ENCODE results near the gene ZFAND3. TPM values are rescaled to one million over a fixed set of nuclear protein-coding genes. Genes with fewer than 3 reads are reported as not detected.

ZFAND3 gene
- total and polyA plus RNA-seq, 10 donors: 9.3 to 63.7 (median 49.9) TPM

DNA sequence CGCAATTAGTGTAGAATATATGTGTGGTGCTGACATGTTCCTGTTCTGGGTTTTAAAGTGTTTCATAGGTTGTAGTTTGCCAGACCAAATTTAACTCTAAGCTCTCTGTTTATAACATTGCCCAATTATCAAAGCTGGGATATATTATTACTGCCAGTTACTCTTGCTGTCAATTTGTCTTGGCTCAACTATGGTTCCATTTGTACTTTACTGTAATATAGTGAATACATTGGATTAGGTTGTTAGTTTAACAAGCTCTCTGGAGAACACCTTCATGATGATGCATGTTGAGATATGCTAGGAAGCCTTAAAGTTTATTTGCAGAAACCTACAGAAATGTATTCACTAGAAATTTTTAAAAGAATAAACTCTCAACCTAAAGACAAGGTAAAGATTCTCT, 259.6 kb downstream of the ZFAND3 start:
- H3K27ac ChIP-seq: no peak overlapping the region
- TF ChIP-seq POLR2A (IDR thresholded peaks at IDR 0.05) (no peak), POLR2AphosphoS5 (IDR thresholded peaks at IDR 0.05) (no peak)
- TF ChIP-seq, protein P1, sequence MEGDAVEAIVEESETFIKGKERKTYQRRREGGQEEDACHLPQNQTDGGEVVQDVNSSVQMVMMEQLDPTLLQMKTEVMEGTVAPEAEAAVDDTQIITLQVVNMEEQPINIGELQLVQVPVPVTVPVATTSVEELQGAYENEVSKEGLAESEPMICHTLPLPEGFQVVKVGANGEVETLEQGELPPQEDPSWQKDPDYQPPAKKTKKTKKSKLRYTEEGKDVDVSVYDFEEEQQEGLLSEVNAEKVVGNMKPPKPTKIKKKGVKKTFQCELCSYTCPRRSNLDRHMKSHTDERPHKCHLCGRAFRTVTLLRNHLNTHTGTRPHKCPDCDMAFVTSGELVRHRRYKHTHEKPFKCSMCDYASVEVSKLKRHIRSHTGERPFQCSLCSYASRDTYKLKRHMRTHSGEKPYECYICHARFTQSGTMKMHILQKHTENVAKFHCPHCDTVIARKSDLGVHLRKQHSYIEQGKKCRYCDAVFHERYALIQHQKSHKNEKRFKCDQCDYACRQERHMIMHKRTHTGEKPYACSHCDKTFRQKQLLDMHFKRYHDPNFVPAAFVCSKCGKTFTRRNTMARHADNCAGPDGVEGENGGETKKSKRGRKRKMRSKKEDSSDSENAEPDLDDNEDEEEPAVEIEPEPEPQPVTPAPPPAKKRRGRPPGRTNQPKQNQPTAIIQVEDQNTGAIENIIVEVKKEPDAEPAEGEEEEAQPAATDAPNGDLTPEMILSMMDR (IDR thresholded peaks at IDR 0.05 in 8 of 11, conservative IDR thresholded peaks at IDR 0.05 in 3 of 11): no peak
- intact Hi-C loops (cut with DNase I; ENCODE audit: low total_unique reads): no loop called here
- no peak overlapping the region for H3K4me3 ChIP-seq
- 95 to 100% (median 98%) methylated on average over 1 of the region's 1 CpG for WGBS, 5 donors
- no peaks in the 10 kb centered on the region for H3K9me3 ChIP-seq
- peaks cover 0 to 6% (median 0%) of the 10 kb centered on the region in 6 donors for H3K4me1 ChIP-seq
- H3K27me3 ChIP-seq (replicated peaks in 1 of 7): no peaks in the 10 kb centered on the region
- peaks cover 0 to 45% (median 4%) of the 10 kb centered on the region in 6 donors for H3K36me3 ChIP-seq
- DNase-seq: no peak

DNA sequence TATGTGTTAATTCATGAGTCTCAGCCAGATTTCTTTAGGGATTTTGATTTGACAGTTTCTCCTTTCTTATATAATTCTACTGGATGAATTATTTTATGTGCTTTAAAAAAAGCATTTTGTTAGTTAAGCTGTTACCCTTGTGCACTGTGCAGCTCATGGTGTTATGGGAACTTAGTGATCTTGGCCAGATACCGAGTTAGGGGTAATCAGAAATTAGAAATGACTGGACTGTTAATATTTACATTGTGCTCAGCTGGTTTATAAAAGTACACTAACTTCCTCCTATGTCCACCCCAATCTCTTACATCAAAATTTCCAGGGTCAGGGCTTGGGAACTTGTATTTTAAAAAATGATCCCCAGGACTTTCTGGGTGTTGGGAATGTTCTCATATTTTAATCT, 260.0 kb downstream of the ZFAND3 start:
- peaks cover 0 to 49% (median 4%) of the 10 kb centered on the region in 6 donors for H3K36me3 ChIP-seq
- no peak overlapping the region for H3K27ac ChIP-seq
- TF ChIP-seq POLR2A (IDR thresholded peaks at IDR 0.05) (no peak), POLR2AphosphoS5 (IDR thresholded peaks at IDR 0.05) (no peak)
- TF ChIP-seq, protein P1 (IDR thresholded peaks at IDR 0.05 in 8 of 11, conservative IDR thresholded peaks at IDR 0.05 in 3 of 11): no peak
- H3K27me3 ChIP-seq (replicated peaks in 1 of 7): no peaks in the 10 kb centered on the region
- WGBS, 5 donors: 85 to 96% (median 92%) methylated on average over 1 of the region's 1 CpG
- no peak overlapping the region for H3K4me3 ChIP-seq
- DNase-seq: no peak
- intact Hi-C loops (cut with DNase I; ENCODE audit: low total_unique reads): no loop called here
- H3K9me3 ChIP-seq: no peaks in the 10 kb centered on the region
- peaks cover 0 to 6% (median 0%) of the 10 kb centered on the region in 6 donors for H3K4me1 ChIP-seq

DNA sequence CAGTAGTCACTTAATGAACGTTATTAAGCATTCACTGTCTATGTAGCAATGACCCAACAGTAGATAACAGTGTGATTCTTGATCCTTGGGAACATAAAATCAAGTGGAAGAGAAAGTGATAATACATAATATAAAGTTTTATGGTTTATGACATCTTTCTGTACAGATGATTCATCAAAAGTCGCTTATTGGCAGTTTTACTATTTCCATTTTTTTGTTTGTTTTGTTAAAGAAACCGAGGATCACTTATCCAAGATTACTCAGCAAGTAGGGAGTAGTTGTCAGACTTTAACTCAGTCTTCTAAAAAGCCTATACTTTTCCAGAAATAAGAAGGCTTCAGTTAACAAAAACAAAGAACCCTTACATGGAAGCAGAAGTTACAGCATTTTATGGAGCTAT, 260.8 kb downstream of the ZFAND3 start:
- 88 to 97% (median 91%) methylated on average over 3 of the region's 3 CpGs for whole genome bisulfite sequencing, 5 donors
- TF ChIP-seq POLR2A (IDR thresholded peaks at IDR 0.05) (no peak), POLR2AphosphoS5 (IDR thresholded peaks at IDR 0.05) (no peak)
- TF ChIP-seq, protein P1 (IDR thresholded peaks at IDR 0.05 in 8 of 11, conservative IDR thresholded peaks at IDR 0.05 in 3 of 11): no peak
- Histone ChIP-seq H3K36me3 (peaks cover 0 to 57% (median 4%) of the 10 kb centered on the region in 6 donors), H3K4me3 (no peak overlapping the region), H3K27me3 (replicated peaks in 1 of 7) (no peaks in the 10 kb centered on the region), H3K27ac (no peak overlapping the region), H3K4me1 (peaks cover 0 to 6% (median 0%) of the 10 kb centered on the region in 6 donors), H3K9me3 (no peaks in the 10 kb centered on the region)
- DNase-seq: no peak
- intact Hi-C loops (cut with DNase I; ENCODE audit: low total_unique reads): no loop called here

DNA sequence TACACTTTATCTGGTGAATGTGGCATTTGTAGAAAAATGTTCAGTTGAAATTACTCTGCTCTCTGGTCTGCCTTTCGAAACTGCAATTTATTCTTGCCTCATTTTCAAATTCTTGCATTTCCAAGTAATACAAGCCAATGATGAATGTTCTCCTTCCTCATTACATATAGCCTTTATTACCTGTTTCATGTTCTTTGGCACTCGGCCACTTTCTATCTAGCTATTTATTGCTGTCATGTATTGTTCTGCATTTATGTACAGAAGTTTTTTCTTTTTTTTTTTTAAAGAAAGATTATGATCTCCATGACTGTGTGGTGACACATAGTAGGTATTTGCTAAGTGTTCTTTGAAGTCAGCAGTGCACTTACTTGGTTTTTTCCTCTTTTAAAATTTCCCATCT, 261.4 kb downstream of the ZFAND3 start:
- WGBS, 5 donors: 63 to 91% (median 83%) methylated on average over 2 of the region's 2 CpGs
- H3K9me3 ChIP-seq: no peaks in the 10 kb centered on the region

More for the DNA sequence above, 261.4 kb downstream of the ZFAND3 start:
- intact Hi-C loops (cut with DNase I; ENCODE audit: low total_unique reads): no loop called here
- TF ChIP-seq POLR2A (IDR thresholded peaks at IDR 0.05) (no peak), POLR2AphosphoS5 (IDR thresholded peaks at IDR 0.05) (no peak)
- TF ChIP-seq, protein P1 (IDR thresholded peaks at IDR 0.05 in 8 of 11, conservative IDR thresholded peaks at IDR 0.05 in 3 of 11): no peak
- peaks cover 0 to 62% (median 4%) of the 10 kb centered on the region in 6 donors for H3K36me3 ChIP-seq
- no peak overlapping the region for H3K4me3 ChIP-seq
- H3K27ac ChIP-seq: no peak overlapping the region
- H3K27me3 ChIP-seq (replicated peaks in 1 of 7): no peaks in the 10 kb centered on the region
- no peak for DNase-seq
- peaks cover 0 to 6% (median 0%) of the 10 kb centered on the region in 6 donors for H3K4me1 ChIP-seq

Data from spleen (tissue), 11 donors.